ENCODE data around the gene ZNF831. TPM values are rescaled to one million over a fixed set of nuclear protein-coding genes. Genes with fewer than 3 reads are reported as not detected.

ZNF831 gene
- total and polyA plus RNA-seq, 3 donors from 2014 or later: 0.99 to 4.8 (median 4.0) TPM

- Histone ChIP-seq H3K36me3 (ENCODE audit: low read depth, missing control alignments) (no peaks in the 10 kb centered on the region), H3K4me1 (peaks cover 49% of the 10 kb centered on the region), H3K4me3 (no peak overlapping the region), H3K27me3 (no peaks in the 10 kb centered on the region), H3K9me3 (no peaks in the 10 kb centered on the region), H3K27ac (no peak overlapping the region)
- TF ChIP-seq POLR2A (IDR thresholded peaks at IDR 0.05): no peak
- no peak for TF ChIP-seq CTCF (IDR thresholded peaks at IDR 0.05)
- intact Hi-C loops (cut with DNase I; ENCODE audit: low total_unique reads): no loop called here
- 71 to 75% methylated on average over 14 to 18 of the region's 18 CpGs for WGBS, 2 donors
- no peak for DNase-seq
Observed at GRCh38 chr20:59149678-59150504, 13.7 kb upstream of the ZNF831 start.

- TF ChIP-seq POLR2A (IDR thresholded peaks at IDR 0.05): no peak
- no peak for TF ChIP-seq CTCF (IDR thresholded peaks at IDR 0.05)
- intact Hi-C loops (cut with DNase I; ENCODE audit: low total_unique reads): no loop called here
- H3K4me1 ChIP-seq: peaks cover 45% of the 10 kb centered on the region
- H3K9me3 ChIP-seq: no peaks in the 10 kb centered on the region
- DNase-seq: no peak
- WGBS, 2 donors: 97 to 98% methylated on average over 10 to 13 of the region's 13 CpGs
- H3K27me3 ChIP-seq: no peaks in the 10 kb centered on the region
- H3K4me3 ChIP-seq: no peak overlapping the region
- H3K36me3 ChIP-seq (ENCODE audit: low read depth, missing control alignments): no peaks in the 10 kb centered on the region
- no peak overlapping the region for H3K27ac ChIP-seq
Observed at GRCh38 chr20:59150821-59151251, 12.8 kb upstream of the ZNF831 start.

- DNase-seq: no peak
- 91 to 96% methylated on average over 9 of the region's 9 CpGs for WGBS, 2 donors
- H3K36me3 ChIP-seq (ENCODE audit: low read depth, missing control alignments): no peaks in the 10 kb centered on the region
- no peak overlapping the region for H3K27ac ChIP-seq
- no peak for TF ChIP-seq POLR2A (IDR thresholded peaks at IDR 0.05)
- no peak for TF ChIP-seq CTCF (IDR thresholded peaks at IDR 0.05)
- no peaks in the 10 kb centered on the region for H3K27me3 ChIP-seq
- no peak overlapping the region for H3K4me3 ChIP-seq
- intact Hi-C loops (cut with DNase I; ENCODE audit: low total_unique reads): no loop called here
- no peaks in the 10 kb centered on the region for H3K9me3 ChIP-seq
- H3K4me1 ChIP-seq: peaks cover 40% of the 10 kb centered on the region
Observed at GRCh38 chr20:59151391-59151790, 12.2 kb upstream of the ZNF831 start.

- H3K36me3 ChIP-seq (ENCODE audit: low read depth, missing control alignments): no peaks in the 10 kb centered on the region
- no peaks in the 10 kb centered on the region for H3K9me3 ChIP-seq
- intact Hi-C loops (cut with DNase I; ENCODE audit: low total_unique reads): no loop called here
- H3K27ac ChIP-seq: no peak overlapping the region
- no peak overlapping the region for H3K4me3 ChIP-seq
- H3K27me3 ChIP-seq: no peaks in the 10 kb centered on the region
- WGBS, 2 donors: 92 to 93% methylated on average over 5 of the region's 5 CpGs
- TF ChIP-seq POLR2A (IDR thresholded peaks at IDR 0.05): no peak
- TF ChIP-seq CTCF (IDR thresholded peaks at IDR 0.05): no peak
- peaks cover 36% of the 10 kb centered on the region for H3K4me1 ChIP-seq
- DNase-seq: no peak
Observed at GRCh38 chr20:59151820-59152219, 11.8 kb upstream of the ZNF831 start.
